B cell (primary cell): ENCODE measurements around the gene LRRC4C. TPM values are rescaled to one million over a fixed set of nuclear protein-coding genes. Genes with fewer than 3 reads are reported as not detected.

Experiments used
- ATAC-seq: fragments of 200-7000 bp; cut with Tn5 transposase; one replicate; pipeline ENCODE4 v1.10.0; 2021; ENCODE audit warnings: low read depth, mild to moderate bottlenecking, moderate number of reproducible peaks, moderate library complexity
- CTCF ChIA-PET: fragments of 350-600 bp; sonication (Branson Sonifier 250); formaldehyde crosslinking; loops from one replicate; lab custom pipeline; 2021; ENCODE audit warnings: antibody characterized with exemption, inconsistent platforms; lab: Charles Lee
- POLR2A ChIA-PET: fragments of 350-600 bp; sonication (Branson Sonifier 250); formaldehyde crosslinking; loops from one replicate; lab custom pipeline; 2021; ENCODE audit warnings: antibody characterized with exemption; lab: Charles Lee
- DNase-seq: peaks from one replicate; pipeline ENCODE4 v3.0.0; 2013
- H2AFZ ChIP-seq: 2 replicates; pipeline ENCODE4 v1.6.1; 2012; ENCODE audit warnings: mild to moderate bottlenecking, low read depth, low read length; ENCODE audit not compliant: insufficient read depth, poor library complexity, severe bottlenecking
- H3K27ac ChIP-seq, 2 donors: 1 replicate in 1 of 2; 2 replicates in 1 of 2; pipeline ENCODE4 v1.5.1; 2012 to 2013; ENCODE audit warnings: low read length in 2 of 2, mild to moderate bottlenecking in 2 of 2, moderate library complexity in 1 of 2
- H3K27me3 ChIP-seq, 4 experiments: fragments of 200-600 bp in 1 of 4; sonication (generic) in 1 of 4; replicated peaks in 1 of 4; 1 replicate in 2 of 4; 2 replicates in 2 of 4; pipeline versions ENCODE4 v1.6.1 to v1.7.0; 2013 to 2016; ENCODE audit warnings: low read length in 3 of 4, mild to moderate bottlenecking in 2 of 4, mixed read lengths in 1 of 4, moderate library complexity in 1 of 4; ENCODE audit not compliant: insufficient read depth in 4 of 4, control insufficient read depth in 3 of 4; ENCODE audit errors: control extremely low read depth in 1 of 4
- H3K36me3 ChIP-seq, 2 experiments: replicated peaks in 1 of 2; 1 replicate in 1 of 2; 2 replicates in 1 of 2; pipeline versions ENCODE4 v1.6.1 to v1.7.1; 2013; ENCODE audit warnings: low read length in 1 of 2; ENCODE audit not compliant: insufficient read depth in 2 of 2, control insufficient read depth in 1 of 2; ENCODE audit errors: control extremely low read depth in 1 of 2, extremely low read depth in 1 of 2
- H3K4me1 ChIP-seq, 2 donors: fragments of 200-600 bp in 1 of 2; sonication (generic) in 1 of 2; 1 replicate in 1 of 2; 2 replicates in 1 of 2; pipeline versions ENCODE4 v1.5.1 to v1.6.1; 2013 to 2017; ENCODE audit warnings: low read length in 2 of 2; ENCODE audit not compliant: control insufficient read depth in 2 of 2, insufficient read depth in 2 of 2
- H3K4me2 ChIP-seq: replicated peaks from 2 replicates; pipeline ENCODE3; 2012; ENCODE audit warnings: mild to moderate bottlenecking, low read depth, low read length; ENCODE audit not compliant: poor library complexity, severe bottlenecking
- H3K4me3 ChIP-seq, 5 experiments: fragments of 200-600 bp in 1 of 5; sonication (generic) in 1 of 5; 1 replicate in 3 of 5; 2 replicates in 2 of 5; pipeline versions ENCODE4 v1.5.1 to v1.7.0; 2011 to 2016; ENCODE audit warnings: low read length in 4 of 5, mild to moderate bottlenecking in 4 of 5, low read depth in 2 of 5, control low read depth in 1 of 5, moderate library complexity in 1 of 5; ENCODE audit not compliant: insufficient read depth in 1 of 5; ENCODE audit errors: control extremely low read depth in 1 of 5, extremely low read depth in 1 of 5
- H3K79me2 ChIP-seq: fragments of 200-600 bp; sonication (generic); one replicate; pipeline ENCODE4 v1.6.0; 2016; ENCODE audit warnings: low read length; ENCODE audit not compliant: control insufficient read depth, insufficient read depth
- H3K9ac ChIP-seq: fragments of 200-600 bp; sonication (generic); 2 replicates; pipeline ENCODE4 v1.6.1; 2017; ENCODE audit warnings: mild to moderate bottlenecking, low read length, moderate library complexity
- H3K9me3 ChIP-seq, 3 donors: one replicate each; pipeline versions ENCODE4 v1.6.1 to v1.7.1; 2013; ENCODE audit warnings: low read length in 2 of 3; ENCODE audit not compliant: control insufficient read depth in 2 of 3, insufficient read depth in 1 of 3; ENCODE audit errors: control extremely low read depth in 1 of 3
- H4K20me1 ChIP-seq: 2 replicates; pipeline ENCODE4 v1.6.0; 2012; ENCODE audit warnings: mild to moderate bottlenecking, low read length; ENCODE audit not compliant: insufficient read depth, control insufficient read depth, poor library complexity, severe bottlenecking
- H3K27ac Mint-ChIP-seq: one replicate; pipeline ENCODE4 v1.8.0; 2021; ENCODE audit warnings: mixed read lengths
- H3K27me3 Mint-ChIP-seq: one replicate; pipeline ENCODE4 v1.8.0; 2021; ENCODE audit warnings: mixed read lengths
- H3K4me1 Mint-ChIP-seq: one replicate; pipeline ENCODE4 v1.8.0; 2021; ENCODE audit warnings: mixed read lengths
- H3K4me3 Mint-ChIP-seq: one replicate; pipeline ENCODE4 v1.8.0; 2021; ENCODE audit warnings: mixed read lengths
- H3K9me3 Mint-ChIP-seq: one replicate; pipeline ENCODE4 v1.8.0; 2022; ENCODE audit warnings: mixed read lengths; ENCODE audit not compliant: insufficient read depth
- CTCF ChIP-seq: fragments of 200-600 bp; IDR thresholded peaks from one replicate; pipeline ENCODE4 v1.8.0; 2022; ENCODE audit warnings: antibody characterized with exemption, mild to moderate bottlenecking
- EZH2 ChIP-seq: IDR thresholded peaks from 2 replicates; pipeline ENCODE4 v1.6.1; 2012; ENCODE audit warnings: borderline replicate concordance, low read depth, mild to moderate bottlenecking, moderate library complexity, low read length; ENCODE audit not compliant: insufficient read depth, poor library complexity, severe bottlenecking
- WGBS: methylation state at CpG from one replicate; pipeline ENCODE4 v1.1.5; 2013; ENCODE audit warnings: missing lambda C conversion rate; ENCODE audit not compliant: insufficient coverage; 5-methylcytosine and 5-hydroxymethylcytosine counted together
- intact Hi-C: fragments of 100-400 bp; cut with micrococcal nuclease; formaldehyde crosslinking; loops from one replicate; pipeline ENCODE4 v1.10.0; 2022
- polyA plus RNA-seq: library from polyadenylated mRNA; depleted of rRNA; stranded (reverse); fragments of >200 nt; gene quantifications from 2 replicates; pipeline ENCODE4 v1.2.3, GENCODE V29; 2012
- total RNA-seq, 2 donors: library from RNA; stranded (reverse); fragments of 120-200 nt in 1 of 2; gene quantifications; 1 replicate in 1 of 2; 2 replicates in 1 of 2; pipeline versions ENCODE4 v1.2.3 to v1.2.4, GENCODE V29; 2013 to 2022

The LRRC4C gene
- total and polyA plus RNA-seq, 2 donors (not counting 1 experiment from before 2014, with no cell fraction given), result 0.57 TPM; not detected in 1

- no peak overlapping the region for H3K27ac Mint-ChIP-seq
- intact Hi-C loops, result no loop called here
- H3K4me1 Mint-ChIP-seq, result no peaks in the 10 kb centered on the region
- H3K36me3 ChIP-seq, result no peaks in the 10 kb centered on the region
- H3K9ac ChIP-seq, result no peak overlapping the region
- no peaks in the 10 kb centered on the region for H3K79me2 ChIP-seq
- no peaks in the 10 kb centered on the region for H4K20me1 ChIP-seq
- ATAC-seq, result no peak
- no peaks in the 10 kb centered on the region for H3K27me3 Mint-ChIP-seq
- TF ChIP-seq CTCF, result no peak
- no peak for TF ChIP-seq EZH2
- no peak overlapping the region for H3K27ac ChIP-seq
- no peak overlapping the region for H3K4me3 ChIP-seq
- no peaks in the 10 kb centered on the region for H3K9me3 ChIP-seq
- no peak for DNase-seq
- no peaks in the 10 kb centered on the region for H3K4me1 ChIP-seq
- CTCF ChIA-PET, result no interaction called here
- H3K4me2 ChIP-seq, result no peak overlapping the region
- H2AFZ ChIP-seq, result no peak overlapping the region
- H3K27me3 ChIP-seq, result no peaks in the 10 kb centered on the region
- POLR2A ChIA-PET, result no interaction called here
- peaks cover 5% of the 10 kb centered on the region for H3K9me3 Mint-ChIP-seq
- no CpG with 5 or more reads among the region's 2 CpGs for WGBS
- H3K4me3 Mint-ChIP-seq, result no peak overlapping the region
These were observed 705.2 kb downstream of the LRRC4C start for GRCh38 chr11:40754297-40754696.

GRCh38 chr11:40746282-40746681 lies 713.2 kb downstream of the LRRC4C start:
- Histone ChIP-seq H3K36me3 (no peaks in the 10 kb centered on the region), H3K27me3 (no peaks in the 10 kb centered on the region), H3K4me2 (no peak overlapping the region), H3K9me3 (peaks cover 0 to 11% (median 4%) of the 10 kb centered on the region in 3 donors), H3K27ac (no peak overlapping the region), H2AFZ (no peak overlapping the region), H4K20me1 (no peaks in the 10 kb centered on the region), H3K79me2 (no peaks in the 10 kb centered on the region), H3K4me1 (no peaks in the 10 kb centered on the region), H3K4me3 (no peak overlapping the region), H3K9ac (no peak overlapping the region)
- ATAC-seq, result no peak
- TF ChIP-seq EZH2 (no peak), CTCF (no peak)
- Mint-ChIP-seq H3K9me3 (peaks cover 9% of the 10 kb centered on the region), H3K4me1 (no peaks in the 10 kb centered on the region), H3K27ac (no peak overlapping the region), H3K27me3 (no peaks in the 10 kb centered on the region), H3K4me3 (no peak overlapping the region)
- CTCF ChIA-PET, result no interaction called here
- intact Hi-C loops, result no loop called here
- WGBS, result 62% methylated on average over 4 of the region's 4 CpGs
- POLR2A ChIA-PET, result no interaction called here
- no peak for DNase-seq
